Mucosa of stomach (tissue), 1 donor: Measurements from ENCODE around the gene TRIM52.

Experiments used
- H3K27me3 ChIP-seq: one replicate; pipeline ENCODE4 v1.7.0; 2013; ENCODE audit warnings: mild to moderate bottlenecking, low read length; ENCODE audit not compliant: control insufficient read depth, insufficient read depth
- H3K36me3 ChIP-seq: one replicate; pipeline ENCODE4 v1.7.0; 2013; ENCODE audit warnings: low read length; ENCODE audit not compliant: control insufficient read depth, insufficient read depth
- H3K4me1 ChIP-seq: one replicate; pipeline ENCODE4 v1.7.0; 2013; ENCODE audit warnings: mild to moderate bottlenecking, low read length; ENCODE audit not compliant: control insufficient read depth, insufficient read depth
- H3K4me3 ChIP-seq: one replicate; pipeline ENCODE4 v1.7.0; 2013; ENCODE audit warnings: low read length
- H3K9ac ChIP-seq: one replicate; pipeline ENCODE4 v1.7.0; 2013; ENCODE audit warnings: mild to moderate bottlenecking, low read length, moderate library complexity
- H3K9me3 ChIP-seq: one replicate; pipeline ENCODE4 v1.7.0; 2013; ENCODE audit warnings: mild to moderate bottlenecking, low read length, moderate library complexity; ENCODE audit not compliant: control insufficient read depth
- donor health status: Pancreatic carcinoma.

The TRIM52 gene

DNA sequence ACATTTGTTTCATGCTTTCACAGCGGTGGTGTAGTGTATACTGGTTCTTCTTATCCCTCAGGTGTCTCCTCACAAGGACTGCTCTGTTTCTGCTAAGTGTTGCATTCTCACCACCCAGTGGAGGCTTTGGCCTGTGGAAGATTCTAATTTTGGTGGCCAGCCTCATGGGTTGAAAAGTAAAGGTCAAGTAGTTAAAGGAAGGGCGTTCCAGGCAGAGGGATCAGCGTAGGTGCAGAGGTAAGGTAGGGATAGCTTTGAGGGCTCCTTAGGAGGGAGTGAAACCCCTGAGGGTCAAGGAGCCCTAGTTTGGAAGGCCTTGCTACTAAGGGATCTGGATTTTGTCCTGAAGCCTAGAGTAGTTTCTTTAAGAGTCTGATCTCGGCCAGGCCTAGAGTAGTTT, 12.7 kb downstream of the TRIM52 start:
- Histone ChIP-seq H3K4me1 (peaks cover 41% of the 10 kb centered on the region), H3K4me3 (peak overlapping the region; percentile 90), H3K36me3 (no peaks in the 10 kb centered on the region)

DNA sequence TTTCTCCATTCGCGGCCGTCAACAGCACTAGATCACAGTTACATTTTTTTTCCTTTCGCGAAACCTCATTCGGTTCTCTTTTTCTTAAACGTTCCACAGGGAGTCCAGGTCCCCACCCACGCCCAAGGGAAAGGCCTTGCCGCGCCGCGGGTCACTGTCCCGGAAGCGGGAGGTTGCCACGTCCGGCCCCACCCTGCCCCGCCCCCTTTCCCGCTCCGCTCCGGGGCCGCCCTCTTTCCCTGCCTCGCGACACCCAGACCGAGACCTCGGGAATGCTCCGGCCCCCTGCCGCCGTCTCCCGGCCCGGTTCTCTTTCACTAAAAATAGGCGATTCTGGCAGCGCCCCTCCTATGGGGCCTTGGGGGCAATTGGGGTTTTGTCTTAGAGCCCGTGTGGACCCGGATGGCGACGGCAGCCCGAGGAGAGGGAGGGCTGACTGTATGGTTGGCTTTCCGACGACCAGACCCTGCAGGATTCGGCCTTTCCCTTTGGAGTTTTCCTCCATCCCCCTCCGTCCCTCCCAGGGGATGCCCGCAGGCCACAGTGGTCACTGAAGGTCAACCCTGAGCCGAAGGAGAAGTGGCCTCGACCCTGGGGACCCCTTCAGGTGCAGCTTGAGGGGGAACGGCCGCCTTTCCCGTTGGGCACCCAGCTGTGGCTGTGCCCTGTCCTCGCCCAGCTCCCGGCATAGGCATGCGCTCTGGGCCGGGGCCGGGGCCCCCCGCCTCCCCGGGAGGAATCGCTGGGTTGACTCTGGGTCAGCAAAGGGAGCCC, 14.5 kb downstream of the TRIM52 start:
- peaks cover 54% of the 10 kb centered on the region for H3K4me1 ChIP-seq
- H3K27me3 ChIP-seq: no peaks in the 10 kb centered on the region
- H3K9me3 ChIP-seq: no peaks in the 10 kb centered on the region
- H3K9ac ChIP-seq: peak overlapping the region; percentile 98
- H3K4me3 ChIP-seq: peak overlapping the region; percentile 90
- peaks cover 7% of the 10 kb centered on the region for H3K36me3 ChIP-seq

More for the DNA sequence above, 12.7 kb downstream of the TRIM52 start:
- Histone ChIP-seq H3K27me3 (no peaks in the 10 kb centered on the region), H3K9ac (peak overlapping the region; percentile 54), H3K9me3 (no peaks in the 10 kb centered on the region)

DNA sequence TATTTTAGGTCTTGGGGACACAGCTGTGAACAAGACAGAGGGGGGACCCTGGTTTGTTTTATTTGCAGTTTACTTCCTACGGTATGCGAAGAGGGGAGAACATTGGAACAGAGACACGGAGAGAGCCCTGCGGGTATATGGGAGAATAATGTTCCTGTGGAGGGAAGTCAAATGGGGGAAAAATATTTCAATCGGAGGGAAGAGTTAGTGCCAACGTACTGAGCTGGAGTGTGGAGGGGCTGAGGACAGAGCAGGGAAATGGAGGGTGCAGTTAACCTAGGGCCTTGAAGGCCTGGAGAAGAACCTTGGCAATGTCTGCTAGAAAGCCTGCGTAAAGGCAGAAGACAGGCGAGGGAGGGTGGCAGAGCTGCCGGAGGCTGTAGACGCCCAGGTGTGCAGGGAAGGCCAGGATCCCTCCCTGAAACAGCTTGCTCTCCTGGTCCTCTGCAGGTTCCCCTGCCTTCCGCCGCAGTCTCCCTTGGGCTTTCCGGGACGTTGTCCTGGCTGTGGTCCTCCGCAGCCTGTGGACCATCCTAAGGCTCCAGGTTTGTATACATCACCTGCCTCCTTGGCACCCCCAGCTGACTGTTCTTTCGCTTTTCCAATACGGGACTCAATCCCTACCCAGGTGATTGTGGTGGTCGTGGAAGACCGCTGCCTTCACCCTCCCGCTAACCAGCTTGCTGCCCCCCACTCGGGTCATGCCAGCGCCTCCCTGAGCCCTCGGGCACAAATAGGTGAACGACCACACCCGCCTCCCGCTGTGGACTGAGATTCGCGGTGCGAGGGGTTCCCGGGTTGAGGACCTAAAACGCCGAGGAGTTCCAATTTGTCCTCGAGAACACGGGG, 15.3 kb downstream of the TRIM52 start:
- Histone ChIP-seq H3K4me1 (peaks cover 55% of the 10 kb centered on the region), H3K4me3 (peak overlapping the region; percentile 39), H3K9me3 (no peaks in the 10 kb centered on the region), H3K36me3 (peaks cover 7% of the 10 kb centered on the region), H3K27me3 (no peaks in the 10 kb centered on the region), H3K9ac (peak overlapping the region; percentile 98)

DNA sequence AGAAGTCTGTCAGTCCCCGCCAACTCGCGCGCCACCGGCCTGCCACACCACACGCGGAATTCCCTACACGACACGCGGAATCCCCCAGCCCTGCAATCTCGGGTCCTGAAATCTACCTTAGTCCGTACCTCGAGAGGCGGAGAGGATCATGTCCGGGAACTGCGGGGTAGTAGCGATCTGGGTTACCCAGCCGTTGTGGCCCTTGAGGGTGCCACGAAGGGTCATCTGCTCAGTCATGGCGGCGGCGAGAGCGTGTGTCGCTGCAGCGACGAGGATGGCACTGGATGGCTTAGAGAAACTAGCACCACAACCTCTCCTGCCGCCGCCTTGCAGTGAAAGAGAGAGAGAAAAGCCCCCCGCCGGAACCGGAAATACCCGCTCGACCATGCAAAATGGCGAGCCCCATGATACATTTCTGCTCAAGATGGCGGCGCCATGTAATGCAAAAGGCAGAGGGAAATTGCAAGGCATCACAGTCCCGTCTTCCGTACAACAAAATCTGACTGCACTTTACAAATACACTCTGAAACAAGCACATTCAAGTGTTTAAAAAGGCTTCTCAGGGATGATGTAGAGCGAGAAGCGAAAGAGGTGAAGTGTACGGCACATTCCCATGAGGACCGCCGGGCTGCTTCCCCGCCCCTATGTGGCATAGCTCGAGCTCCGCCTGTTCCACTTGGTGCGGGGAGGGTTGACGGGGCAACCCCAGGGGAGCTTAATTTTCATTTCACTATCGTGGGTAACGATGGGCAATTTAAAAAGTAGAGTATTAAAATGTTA, 17.2 kb downstream of the TRIM52 start, which contains the start of gene RACK1:
Gene RACK1 (minus strand): TSS at position 343 of the 780 bp plus-strand sequence. CDS start 106 bp downstream, at position 237.
- peaks cover 41% of the 10 kb centered on the region for H3K4me1 ChIP-seq
- H3K36me3 ChIP-seq: peaks cover 14% of the 10 kb centered on the region
- peak within 1 kb of the TSS; percentile 92 for H3K9ac ChIP-seq
- H3K4me3 ChIP-seq: peak within 1 kb of the TSS; percentile 90
- no peaks in the 10 kb centered on the region for H3K27me3 ChIP-seq
- no peaks in the 10 kb centered on the region for H3K9me3 ChIP-seq

DNA sequence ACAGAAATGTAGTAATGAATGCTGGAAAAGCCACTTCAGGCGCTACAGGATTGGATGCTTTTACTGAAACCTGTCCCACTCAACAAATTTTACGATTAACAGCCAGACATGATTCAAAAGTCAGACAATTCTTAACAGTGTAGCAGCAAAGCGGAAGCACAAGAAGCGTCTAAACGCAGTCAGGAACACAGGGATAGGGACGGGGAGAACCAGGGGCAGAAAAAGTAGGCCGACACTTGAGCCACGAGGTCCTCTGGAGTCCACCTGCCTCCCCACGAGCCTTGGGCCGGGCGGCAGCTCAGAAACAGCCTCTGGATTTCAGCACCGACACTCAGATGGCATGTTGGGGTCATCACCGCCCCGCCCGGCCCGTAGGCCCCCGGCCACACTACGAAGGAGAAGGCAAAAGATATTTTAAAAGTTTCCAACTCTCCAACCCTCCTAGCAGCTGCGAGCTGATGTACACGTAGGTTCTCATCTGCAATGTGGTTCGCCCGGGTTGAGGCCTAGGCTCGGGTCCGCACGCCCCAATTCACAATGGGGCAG, 17.9 kb downstream of the TRIM52 start:
- Histone ChIP-seq H3K9ac (peak overlapping the region; percentile 92), H3K9me3 (no peaks in the 10 kb centered on the region), H3K4me1 (peaks cover 36% of the 10 kb centered on the region), H3K4me3 (peak overlapping the region; percentile 90), H3K27me3 (no peaks in the 10 kb centered on the region), H3K36me3 (peaks cover 21% of the 10 kb centered on the region)

DNA sequence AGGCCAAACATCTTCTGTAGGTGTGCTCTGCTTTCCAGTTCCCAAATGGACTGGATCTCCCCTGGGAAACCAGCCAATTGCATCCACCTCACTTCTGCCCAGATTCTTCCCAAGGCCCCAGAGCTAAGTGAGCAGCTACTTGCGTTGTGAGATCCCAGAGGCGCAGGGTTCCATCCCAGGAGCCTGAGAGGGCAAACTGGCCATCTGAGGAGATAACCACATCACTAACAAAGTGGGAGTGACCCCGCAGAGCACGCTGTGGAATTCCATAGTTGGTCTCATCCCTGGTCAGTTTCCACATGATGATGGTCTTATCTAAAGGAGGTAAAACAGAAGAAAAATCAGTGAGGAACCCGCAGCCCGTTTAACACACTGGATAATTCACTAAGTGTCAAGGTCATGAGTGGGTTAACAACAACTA, 18.9 kb downstream of the TRIM52 start:
- Histone ChIP-seq H3K27me3 (no peaks in the 10 kb centered on the region), H3K4me1 (peaks cover 29% of the 10 kb centered on the region), H3K36me3 (peaks cover 31% of the 10 kb centered on the region), H3K4me3 (peak overlapping the region; percentile 90), H3K9ac (peak overlapping the region; percentile 92), H3K9me3 (no peaks in the 10 kb centered on the region)

DNA sequence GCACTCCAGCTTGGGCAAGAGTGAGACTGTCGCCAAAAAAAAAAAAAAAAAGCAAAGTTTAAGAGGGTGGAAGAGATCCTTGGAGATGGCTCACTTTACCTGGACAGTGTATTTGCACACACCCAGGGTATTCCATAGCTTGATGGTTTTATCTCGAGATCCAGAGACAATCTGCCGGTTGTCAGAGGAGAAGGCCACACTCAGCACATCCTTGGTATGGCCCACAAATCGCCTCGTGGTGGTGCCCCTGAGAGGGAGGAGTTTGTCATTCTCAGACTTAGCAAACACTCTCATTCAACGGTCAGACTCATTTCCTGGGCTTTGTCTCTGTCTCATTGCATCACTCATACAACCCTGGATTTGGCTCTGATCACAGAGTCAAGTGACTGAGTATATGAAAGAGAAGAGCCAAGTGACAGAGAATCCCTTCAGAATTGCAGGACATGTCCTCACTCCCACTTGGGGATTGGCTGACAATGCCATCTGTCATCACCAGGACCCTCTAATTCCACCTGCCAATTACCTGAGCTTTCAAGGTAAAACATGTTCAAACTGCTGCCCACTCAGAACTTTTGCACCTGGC, 19.5 kb downstream of the TRIM52 start:
- peaks cover 29% of the 10 kb centered on the region for H3K4me1 ChIP-seq
- H3K4me3 ChIP-seq: peak overlapping the region; percentile 90
- no peaks in the 10 kb centered on the region for H3K9me3 ChIP-seq
- no peaks in the 10 kb centered on the region for H3K27me3 ChIP-seq
- peak overlapping the region; percentile 92 for H3K9ac ChIP-seq
- H3K36me3 ChIP-seq: peaks cover 33% of the 10 kb centered on the region

DNA sequence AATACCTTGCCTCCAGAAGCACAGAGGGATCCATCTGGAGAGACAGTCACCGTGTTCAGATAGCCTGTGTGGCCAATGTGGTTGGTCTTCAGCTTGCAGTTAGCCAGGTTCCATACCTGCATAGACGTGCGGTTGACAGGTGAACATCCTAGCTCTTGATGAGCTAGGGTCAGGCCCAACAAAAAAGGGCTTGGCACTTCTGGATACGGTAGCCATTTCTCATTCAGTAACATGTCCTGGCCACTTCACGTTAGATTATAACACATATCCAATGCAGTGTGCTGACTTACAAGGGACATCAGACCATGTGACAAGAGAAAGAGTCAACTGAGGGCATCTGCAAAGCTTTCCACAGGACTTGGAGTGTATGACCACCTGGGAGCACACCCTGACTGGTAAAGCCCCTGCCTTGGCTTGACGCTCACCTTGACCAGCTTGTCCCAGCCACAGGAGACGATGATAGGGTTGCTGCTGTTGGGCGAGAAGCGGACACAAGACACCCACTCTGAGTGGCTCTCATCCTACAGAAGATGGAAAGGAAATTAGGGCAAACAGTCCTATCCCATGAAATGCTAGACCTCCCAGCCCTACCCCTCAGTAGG, 21.8 kb downstream of the TRIM52 start:
- H3K9ac ChIP-seq: no peak overlapping the region

DNA sequence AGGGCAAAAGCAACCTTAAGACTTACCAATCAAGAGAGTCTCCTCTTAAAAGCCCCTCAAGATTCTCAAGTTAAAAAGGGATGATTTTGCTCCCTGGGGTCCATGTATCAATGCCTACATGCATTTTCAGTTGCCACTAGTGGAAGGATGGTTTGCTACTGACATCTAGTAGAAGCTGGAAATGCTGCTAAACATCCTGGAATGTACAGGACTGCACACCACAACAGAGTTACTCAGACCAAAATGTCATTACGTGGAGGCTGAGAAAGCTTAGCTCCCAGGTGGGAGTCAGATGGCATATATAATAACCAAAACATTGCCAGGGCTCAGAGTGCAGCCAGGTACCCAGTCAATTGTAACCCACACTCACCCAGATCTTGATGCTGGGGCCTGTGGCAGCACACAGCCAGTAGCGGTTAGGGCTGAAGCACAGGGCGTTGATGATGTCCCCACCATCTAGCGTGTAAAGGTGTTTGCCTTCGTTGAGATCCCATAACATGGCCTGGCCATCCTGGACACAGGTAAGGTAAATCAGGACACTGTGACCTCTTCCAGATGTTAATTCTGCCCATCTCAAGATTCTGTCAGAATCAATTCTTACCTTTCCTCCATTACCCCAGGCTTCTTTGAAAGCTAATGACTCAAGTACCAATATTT, 23.1 kb downstream of the TRIM52 start:
- H3K9ac ChIP-seq: no peak overlapping the region
- no peaks in the 10 kb centered on the region for H3K9me3 ChIP-seq
- H3K4me1 ChIP-seq: peaks cover 15% of the 10 kb centered on the region
- H3K4me3 ChIP-seq: no peak overlapping the region
- H3K27me3 ChIP-seq: no peaks in the 10 kb centered on the region
- peaks cover 40% of the 10 kb centered on the region for H3K36me3 ChIP-seq

More for the DNA sequence above, 21.8 kb downstream of the TRIM52 start:
- Histone ChIP-seq H3K36me3 (peaks cover 40% of the 10 kb centered on the region), H3K27me3 (no peaks in the 10 kb centered on the region), H3K9me3 (no peaks in the 10 kb centered on the region), H3K4me3 (no peak overlapping the region), H3K4me1 (peaks cover 15% of the 10 kb centered on the region)

DNA sequence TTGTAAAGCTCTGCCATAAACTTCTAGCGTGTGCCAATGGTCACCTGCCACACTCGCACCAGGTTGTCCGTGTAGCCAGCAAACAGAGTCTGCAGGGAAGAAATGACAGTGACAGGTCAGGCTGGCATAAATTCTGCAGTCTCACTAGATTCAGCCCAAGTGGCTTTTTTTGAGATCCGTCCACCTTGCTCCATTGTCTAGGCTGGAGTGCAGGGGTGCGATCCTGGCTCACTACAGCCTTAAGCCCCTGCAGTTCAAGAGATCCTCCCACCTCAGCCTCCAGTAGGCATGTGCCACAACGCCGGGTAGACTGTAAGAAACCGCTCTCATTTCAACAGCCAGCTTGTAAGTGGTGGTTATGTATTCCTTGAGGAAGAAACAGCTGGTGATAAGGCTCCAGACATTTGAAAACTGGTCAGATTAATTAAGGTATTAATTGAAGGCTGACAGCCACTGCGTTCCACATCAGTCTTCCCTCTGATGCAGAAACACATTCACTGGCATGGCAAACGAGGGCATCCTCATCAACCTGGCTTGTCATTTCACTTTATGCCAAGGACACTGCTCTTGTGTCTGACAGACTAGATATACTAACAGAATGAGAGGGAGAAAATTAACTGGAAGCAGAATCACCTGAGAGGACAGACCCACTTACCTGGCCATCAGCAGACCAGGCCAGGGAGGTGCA, 23.8 kb downstream of the TRIM52 start:
- H3K4me1 ChIP-seq: peaks cover 7% of the 10 kb centered on the region
- H3K9me3 ChIP-seq: no peaks in the 10 kb centered on the region
- peaks cover 44% of the 10 kb centered on the region for H3K36me3 ChIP-seq
- no peak overlapping the region for H3K9ac ChIP-seq
- H3K4me3 ChIP-seq: no peak overlapping the region
- no peaks in the 10 kb centered on the region for H3K27me3 ChIP-seq
